GM19468 (cell line): ENCODE measurements around the gene GRIA4.
"Not testable (repeated sequence)": the region's sequence is repeated elsewhere in the genome, so short reads cannot be mapped to it uniquely, and the experiment has no call there.

Source experiments
- ATAC-seq: cut with Tn5 transposase; IDR thresholded peaks from one replicate; pipeline ENCODE4 v1.9.1; 2021; ENCODE audit warnings: mild to moderate bottlenecking, moderate library complexity, moderate number of reproducible peaks; ENCODE audit not compliant: unreplicated experiment; ENCODE audit errors: extremely low read depth

Gene GRIA4

GRCh38 chr11:105780781-105781525 lies 171.1 kb downstream of the GRIA4 start:
- no peak for ATAC-seq

- ATAC-seq = no peak
Measured at GRCh38 chr11:105781807-105782206, 171.9 kb downstream of the GRIA4 start.

- no peak for ATAC-seq
Measured at GRCh38 chr11:105783216-105783615, 173.3 kb downstream of the GRIA4 start.

GRCh38 chr11:105785850-105786249 lies 176.0 kb downstream of the GRIA4 start:
- not testable (repeated sequence) for ATAC-seq

GRCh38 chr11:105786741-105787140 lies 176.9 kb downstream of the GRIA4 start:
- ATAC-seq = no peak

GRCh38 chr11:105789579-105790420 lies 179.9 kb downstream of the GRIA4 start:
- ATAC-seq = no peak

DNA sequence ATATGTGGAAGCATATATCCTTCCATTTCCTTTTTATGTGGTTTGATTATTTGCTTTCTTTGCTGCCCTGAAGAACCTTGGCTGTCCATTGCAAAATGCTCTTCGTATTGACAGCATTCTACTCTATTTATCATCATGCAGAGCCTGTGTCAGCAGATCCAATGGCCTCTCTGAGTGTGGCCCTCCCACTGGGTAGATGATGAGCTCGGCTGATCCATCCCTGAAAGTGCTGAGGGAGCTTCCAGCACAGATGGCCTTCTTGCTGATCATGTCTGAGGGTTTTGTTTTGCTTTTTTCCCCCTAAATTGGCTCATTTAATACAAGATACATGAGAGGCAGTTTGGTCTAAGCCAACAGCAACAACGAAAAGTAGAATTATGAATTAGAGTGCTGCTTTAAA lies 181.0 kb downstream of the GRIA4 start:
- ATAC-seq = no peak

GRCh38 chr11:105793092-105793491 lies 183.2 kb downstream of the GRIA4 start:
- ATAC-seq = no peak

- no peak for ATAC-seq
Measured at GRCh38 chr11:105799263-105799662, 189.4 kb downstream of the GRIA4 start.

DNA sequence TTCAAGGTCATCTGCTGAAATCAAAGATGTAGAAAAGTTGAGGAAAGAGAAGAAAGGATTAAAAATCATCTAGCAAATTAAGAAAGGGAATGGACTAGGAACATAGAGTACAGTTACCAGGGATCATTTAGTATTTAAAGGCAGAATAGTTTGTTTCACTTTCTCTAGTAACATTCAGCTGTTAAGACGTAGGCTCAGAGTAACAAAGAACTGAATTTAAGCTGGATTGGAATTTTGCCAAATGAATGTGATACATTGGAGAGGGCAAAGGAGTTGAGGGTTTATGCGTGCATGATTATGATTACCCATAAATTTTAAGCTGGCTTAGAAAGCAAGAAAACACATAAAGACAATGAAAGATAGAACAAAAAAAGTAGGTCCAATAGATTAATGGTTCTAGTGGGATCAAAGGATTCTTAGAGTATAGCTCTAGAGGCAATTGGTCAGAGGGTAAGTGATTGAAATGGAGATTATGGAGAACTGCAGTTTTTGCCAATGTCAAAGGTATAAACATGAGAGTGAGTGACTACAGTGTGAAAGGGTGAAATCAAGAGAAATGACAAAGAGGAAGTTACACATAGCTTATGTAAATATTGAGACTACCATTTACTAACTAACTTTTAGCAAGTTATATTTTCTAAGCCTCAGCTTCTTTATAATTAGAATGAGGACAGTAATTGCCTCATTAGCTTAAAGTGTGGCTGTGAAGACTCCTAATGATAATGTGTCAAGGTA lies 190.0 kb downstream of the GRIA4 start:
- ATAC-seq = no peak

- ATAC-seq = no peak
Measured at GRCh38 chr11:105802390-105802789, 192.5 kb downstream of the GRIA4 start.

- ATAC-seq = no peak
Measured at GRCh38 chr11:105811242-105811641, 201.4 kb downstream of the GRIA4 start.

DNA sequence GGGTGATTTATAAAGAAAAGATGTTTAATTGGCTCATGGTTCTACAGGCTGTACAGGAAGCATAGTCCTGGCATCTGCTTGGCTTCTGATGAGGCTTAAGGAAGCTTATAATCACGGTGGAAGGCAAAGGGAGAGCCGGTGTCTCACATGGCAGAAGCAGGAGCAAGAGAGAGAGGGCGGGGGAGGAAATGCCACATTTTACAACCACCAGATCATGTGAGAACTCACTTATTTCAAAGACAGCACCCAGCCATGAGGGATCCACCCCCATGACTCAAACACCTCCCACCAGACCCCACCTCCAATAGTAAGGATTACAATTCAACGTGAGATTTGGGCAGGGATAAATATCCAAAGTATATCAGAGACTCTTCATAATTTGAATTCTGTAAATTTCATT lies 211.5 kb downstream of the GRIA4 start:
- no peak for ATAC-seq

DNA sequence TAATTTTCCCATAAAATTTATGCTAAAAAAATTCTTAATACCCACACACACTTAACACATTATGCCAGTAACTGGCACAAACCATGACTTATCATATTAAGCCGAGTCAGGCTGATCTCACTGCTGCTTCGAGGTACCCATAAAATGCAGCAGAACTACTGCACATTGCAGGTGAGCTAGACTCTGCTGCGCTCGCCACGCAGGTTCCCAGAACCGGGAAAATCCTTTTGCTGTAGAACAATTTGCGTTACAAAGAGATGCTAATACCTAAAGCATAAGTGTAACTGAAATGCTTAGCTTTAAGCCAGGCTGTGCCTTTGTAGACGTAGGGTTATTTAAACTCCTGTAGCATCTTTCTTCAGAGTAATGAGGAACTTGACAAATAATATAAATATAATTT lies 211.9 kb downstream of the GRIA4 start:
- ATAC-seq = no peak

GRCh38 chr11:105823495-105824033 lies 213.7 kb downstream of the GRIA4 start:
- ATAC-seq = no peak

GRCh38 chr11:105824457-105825013 lies 214.7 kb downstream of the GRIA4 start:
- ATAC-seq = no peak

- ATAC-seq = no peak
Measured at GRCh38 chr11:105825141-105825540, 215.3 kb downstream of the GRIA4 start.

DNA sequence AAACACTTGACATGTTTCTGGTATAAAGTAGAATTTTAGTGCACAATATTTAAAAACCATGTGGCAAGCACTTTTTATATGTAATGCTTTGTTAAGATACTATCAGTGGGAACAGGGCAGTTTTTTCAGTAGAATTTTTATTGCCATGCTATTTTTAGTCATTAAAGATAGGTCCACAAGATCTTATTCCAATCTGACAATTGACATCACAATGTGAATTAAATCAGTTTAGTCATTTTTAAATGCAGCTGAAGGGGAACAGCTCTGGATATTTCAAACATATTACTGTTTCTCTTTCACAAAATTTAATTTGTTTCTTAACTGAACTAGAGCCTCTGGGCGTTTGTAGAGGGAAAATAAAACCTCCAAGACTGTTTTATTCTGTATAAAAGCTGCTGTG lies 218.0 kb downstream of the GRIA4 start:
- no peak for ATAC-seq

DNA sequence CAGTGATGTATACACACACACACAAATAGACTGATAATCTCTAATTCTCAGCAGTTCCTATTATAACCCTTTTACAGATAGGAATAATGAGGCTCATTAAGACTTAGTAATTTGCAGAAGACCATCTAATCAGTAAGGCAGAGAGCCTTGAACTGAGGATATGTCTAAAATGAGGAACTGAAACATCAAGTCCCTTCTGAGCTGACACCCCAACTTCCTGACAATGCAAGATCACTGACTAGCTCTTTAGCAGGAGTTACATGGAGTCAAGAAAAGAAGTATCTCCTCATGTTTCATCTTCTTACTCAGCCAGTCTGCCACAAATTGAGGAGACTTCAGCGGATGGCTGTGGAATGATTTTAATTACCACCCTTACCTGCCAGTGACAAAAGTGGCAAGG lies 219.2 kb downstream of the GRIA4 start:
- no peak for ATAC-seq

GRCh38 chr11:105834461-105834860 lies 224.6 kb downstream of the GRIA4 start:
- ATAC-seq = no peak
